ENCODE measurements around the gene NRARP.

DNA sequence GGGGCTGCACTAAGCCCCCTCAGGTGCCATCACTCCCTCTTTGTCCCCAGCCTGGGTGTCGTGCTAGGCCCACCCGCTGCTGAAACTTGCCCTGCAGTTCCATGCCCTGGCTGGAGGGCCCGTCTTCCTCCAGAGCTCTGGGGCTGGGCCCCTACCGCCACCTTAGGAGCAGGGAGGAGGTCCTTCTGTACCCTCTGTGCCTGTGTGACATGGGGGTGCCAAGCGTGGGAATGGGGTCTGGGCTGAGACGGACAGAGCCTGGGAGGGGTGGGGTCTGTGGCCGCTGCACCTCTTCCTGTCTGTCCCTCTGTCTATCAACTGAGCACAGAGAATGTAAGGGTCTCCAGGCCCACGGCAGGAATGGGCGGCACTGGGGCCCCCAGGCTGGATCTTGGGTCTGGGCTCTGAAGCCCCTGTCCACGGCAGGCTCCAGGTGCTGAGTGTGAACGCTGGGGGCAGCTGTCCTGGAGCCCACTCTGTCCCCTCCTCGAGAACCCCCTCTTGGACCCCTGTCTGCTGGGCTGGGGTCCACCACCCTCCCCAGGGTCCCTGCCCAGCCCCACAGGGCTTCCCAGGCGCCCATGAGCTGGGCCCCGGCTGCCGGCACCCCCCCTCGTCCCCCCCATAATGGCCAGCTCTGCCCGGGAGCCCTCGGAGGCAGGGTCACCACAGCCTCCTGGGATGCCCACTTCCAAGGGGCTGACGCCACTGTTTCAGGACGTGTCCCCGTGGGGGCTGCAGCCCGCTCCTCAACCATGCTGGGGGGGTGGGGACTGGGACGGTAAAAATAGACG lies 15.8 kb upstream of the NRARP start:
- TF ChIP-seq, protein P1, sequence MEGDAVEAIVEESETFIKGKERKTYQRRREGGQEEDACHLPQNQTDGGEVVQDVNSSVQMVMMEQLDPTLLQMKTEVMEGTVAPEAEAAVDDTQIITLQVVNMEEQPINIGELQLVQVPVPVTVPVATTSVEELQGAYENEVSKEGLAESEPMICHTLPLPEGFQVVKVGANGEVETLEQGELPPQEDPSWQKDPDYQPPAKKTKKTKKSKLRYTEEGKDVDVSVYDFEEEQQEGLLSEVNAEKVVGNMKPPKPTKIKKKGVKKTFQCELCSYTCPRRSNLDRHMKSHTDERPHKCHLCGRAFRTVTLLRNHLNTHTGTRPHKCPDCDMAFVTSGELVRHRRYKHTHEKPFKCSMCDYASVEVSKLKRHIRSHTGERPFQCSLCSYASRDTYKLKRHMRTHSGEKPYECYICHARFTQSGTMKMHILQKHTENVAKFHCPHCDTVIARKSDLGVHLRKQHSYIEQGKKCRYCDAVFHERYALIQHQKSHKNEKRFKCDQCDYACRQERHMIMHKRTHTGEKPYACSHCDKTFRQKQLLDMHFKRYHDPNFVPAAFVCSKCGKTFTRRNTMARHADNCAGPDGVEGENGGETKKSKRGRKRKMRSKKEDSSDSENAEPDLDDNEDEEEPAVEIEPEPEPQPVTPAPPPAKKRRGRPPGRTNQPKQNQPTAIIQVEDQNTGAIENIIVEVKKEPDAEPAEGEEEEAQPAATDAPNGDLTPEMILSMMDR (conservative IDR thresholded peaks at IDR 0.05; ENCODE audit: low read depth, low read length): no peak
- no peak for TF ChIP-seq EZH2 (IDR thresholded peaks at IDR 0.05; ENCODE audit: borderline replicate concordance, low read depth, low read length, poor library complexity, severe bottlenecking)
